ENCODE data around the gene NUCB1.
"Not testable (repeated sequence)": the region's sequence is repeated elsewhere in the genome, so short reads cannot be mapped to it uniquely, and the experiment has no call there.

The NUCB1 gene

GRCh38 chr19:48873476-48874302, 26.4 kb upstream of the NUCB1 start:
- H2AFZ ChIP-seq, result peak overlapping the region; percentile 74
- peak overlapping the region; percentile 97 for H3K27ac ChIP-seq
- H3K36me3 ChIP-seq (ENCODE audit: control insufficient read depth, insufficient read depth, low read length), result no peaks in the 10 kb centered on the region
- no peaks in the 10 kb centered on the region for H3K27me3 ChIP-seq (ENCODE audit: control insufficient read depth, insufficient read depth, low read length)
- H3K9ac ChIP-seq, result no peak overlapping the region
- H3K79me2 ChIP-seq, result peaks cover 9% of the 10 kb centered on the region
- peaks cover 15% of the 10 kb centered on the region for H3K4me1 ChIP-seq
- H3K9me3 ChIP-seq (ENCODE audit: control insufficient read depth, low read length), result no peaks in the 10 kb centered on the region
- no peak for TF ChIP-seq CTCF (IDR thresholded peaks at IDR 0.05)
- peak overlapping the region; percentile 100 for H3K4me3 ChIP-seq (ENCODE audit: low read depth, low read length)
- H3K4me2 ChIP-seq (ENCODE audit: low read length), result peak overlapping the region; percentile 100

- H3K4me1 ChIP-seq, result peaks cover 13% of the 10 kb centered on the region
- peak overlapping the region; percentile 33 for H3K4me3 ChIP-seq (ENCODE audit: low read depth, low read length)
- no peak overlapping the region for H2AFZ ChIP-seq
- H3K4me2 ChIP-seq (ENCODE audit: low read length), result peak overlapping the region; percentile 100
- H3K36me3 ChIP-seq (ENCODE audit: control insufficient read depth, insufficient read depth, low read length), result no peaks in the 10 kb centered on the region
- peak overlapping the region; percentile 97 for H3K27ac ChIP-seq
- no peaks in the 10 kb centered on the region for H3K27me3 ChIP-seq (ENCODE audit: control insufficient read depth, insufficient read depth, low read length)
- no peak for TF ChIP-seq CTCF (IDR thresholded peaks at IDR 0.05)
- no peak overlapping the region for H3K9ac ChIP-seq
- H3K9me3 ChIP-seq (ENCODE audit: control insufficient read depth, low read length), result no peaks in the 10 kb centered on the region
- H3K79me2 ChIP-seq, result peaks cover 9% of the 10 kb centered on the region
These were observed 25.6 kb upstream of the NUCB1 start for GRCh38 chr19:48874303-48875135.

- Histone ChIP-seq H3K4me1 (peaks cover 13% of the 10 kb centered on the region), H3K27ac (peak overlapping the region; percentile 55)
- H3K4me3 ChIP-seq (ENCODE audit: low read depth, low read length); H3K4me2 ChIP-seq (ENCODE audit: low read length); H3K9ac ChIP-seq; H3K79me2 ChIP-seq; H3K27me3 ChIP-seq (ENCODE audit: control insufficient read depth, insufficient read depth, low read length); H2AFZ ChIP-seq; H3K9me3 ChIP-seq (ENCODE audit: control insufficient read depth, low read length); H3K36me3 ChIP-seq (ENCODE audit: control insufficient read depth, insufficient read depth, low read length): not testable (repeated sequence)
These were observed 23.8 kb upstream of the NUCB1 start for GRCh38 chr19:48876043-48876981.

GRCh38 chr19:48877855-48878195, 22.3 kb upstream of the NUCB1 start:
- no peak overlapping the region for H3K4me2 ChIP-seq (ENCODE audit: low read length)
- H3K9ac ChIP-seq, result no peak overlapping the region
- H2AFZ ChIP-seq, result no peak overlapping the region
- H3K79me2 ChIP-seq, result peaks cover 9% of the 10 kb centered on the region
- no peak overlapping the region for H3K27ac ChIP-seq
- no peaks in the 10 kb centered on the region for H3K36me3 ChIP-seq (ENCODE audit: control insufficient read depth, insufficient read depth, low read length)
- peaks cover 13% of the 10 kb centered on the region for H3K4me1 ChIP-seq
- H3K4me3 ChIP-seq (ENCODE audit: low read depth, low read length), result no peak overlapping the region
- TF ChIP-seq CTCF (IDR thresholded peaks at IDR 0.05), result no peak
- H3K27me3 ChIP-seq (ENCODE audit: control insufficient read depth, insufficient read depth, low read length), result no peaks in the 10 kb centered on the region
- no peaks in the 10 kb centered on the region for H3K9me3 ChIP-seq (ENCODE audit: control insufficient read depth, low read length)
